ENCODE measurements around the gene SLC39A10. TPM values are rescaled to one million over a fixed set of nuclear protein-coding genes. Genes with fewer than 3 reads are reported as not detected.
"Not testable (repeated sequence)": the region's sequence is repeated elsewhere in the genome, so short reads cannot be mapped to it uniquely, and the experiment has no call there.

Gene SLC39A10
- total and polyA plus RNA-seq, 10 of the 15 experiments (the other 5 are each of a cell fraction or from before 2014, with no cell fraction given), result 2.0 to 23.6 (median 7.9) TPM

DNA sequence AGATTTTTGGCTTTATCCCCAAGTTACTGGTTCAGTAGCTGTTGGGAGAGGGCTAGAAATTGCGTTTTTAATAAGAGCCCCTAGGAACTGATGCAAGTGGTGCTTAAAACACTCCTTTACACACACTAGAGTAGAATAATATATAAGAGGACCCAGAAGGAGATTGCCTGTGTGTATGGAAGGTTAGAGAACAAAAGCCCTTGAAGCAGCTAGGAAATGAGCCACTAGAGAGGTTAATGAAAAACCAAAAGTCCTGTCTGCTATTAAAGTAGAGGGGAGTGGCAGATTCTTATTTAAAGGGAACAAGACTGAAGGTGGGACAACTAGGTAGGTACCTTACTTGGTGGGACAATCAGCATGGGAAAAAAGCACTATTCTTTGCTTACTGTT is 14.4 kb upstream of the SLC39A10 start (continued):
- TF ChIP-seq, protein P1, sequence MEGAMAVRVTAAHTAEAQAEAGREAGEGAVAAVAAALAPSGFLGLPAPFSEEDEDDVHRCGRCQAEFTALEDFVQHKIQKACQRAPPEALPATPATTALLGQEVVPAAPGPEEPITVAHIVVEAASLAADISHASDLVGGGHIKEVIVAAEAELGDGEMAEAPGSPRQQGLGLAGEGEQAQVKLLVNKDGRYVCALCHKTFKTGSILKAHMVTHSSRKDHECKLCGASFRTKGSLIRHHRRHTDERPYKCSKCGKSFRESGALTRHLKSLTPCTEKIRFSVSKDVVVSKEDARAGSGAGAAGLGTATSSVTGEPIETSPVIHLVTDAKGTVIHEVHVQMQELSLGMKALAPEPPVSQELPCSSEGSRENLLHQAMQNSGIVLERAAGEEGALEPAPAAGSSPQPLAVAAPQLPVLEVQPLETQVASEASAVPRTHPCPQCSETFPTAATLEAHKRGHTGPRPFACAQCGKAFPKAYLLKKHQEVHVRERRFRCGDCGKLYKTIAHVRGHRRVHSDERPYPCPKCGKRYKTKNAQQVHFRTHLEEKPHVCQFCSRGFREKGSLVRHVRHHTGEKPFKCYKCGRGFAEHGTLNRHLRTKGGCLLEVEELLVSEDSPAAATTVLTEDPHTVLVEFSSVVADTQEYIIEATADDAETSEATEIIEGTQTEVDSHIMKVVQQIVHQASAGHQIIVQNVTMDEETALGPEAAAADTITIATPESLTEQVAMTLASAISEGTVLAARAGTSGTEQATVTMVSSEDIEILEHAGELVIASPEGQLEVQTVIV (IDR thresholded peaks at IDR 0.05; ENCODE audit: borderline replicate concordance, partially characterized antibody), result no peak
- TF ChIP-seq SMAD5 (IDR thresholded peaks at IDR 0.05; ENCODE audit: low read depth) (no peak), SMAD1 (IDR thresholded peaks at IDR 0.05; ENCODE audit: low read depth, partially characterized antibody) (no peak), ZNF207 (IDR thresholded peaks at IDR 0.05; ENCODE audit: borderline replicate concordance) (no peak)

DNA sequence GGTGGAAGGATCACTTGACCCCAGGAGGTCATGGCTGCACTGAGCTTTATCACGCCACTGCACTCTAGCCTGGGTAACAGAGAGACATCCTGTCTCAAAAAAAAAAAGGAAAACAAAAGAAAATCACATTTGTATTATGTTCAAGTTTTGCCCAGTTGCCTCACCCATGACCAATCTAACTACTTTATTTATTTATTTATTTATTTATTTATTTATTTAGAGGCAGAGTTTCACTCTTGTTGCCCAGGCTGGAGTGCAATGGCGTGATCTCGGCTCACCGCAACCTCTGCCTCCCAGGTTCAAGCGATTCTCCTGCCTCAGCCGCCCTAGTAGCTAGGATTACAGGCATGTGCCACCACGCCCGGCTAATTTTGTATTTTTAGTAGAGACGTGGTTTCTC is 12.3 kb upstream of the SLC39A10 start:
- CTCF ChIA-PET, result interaction anchor here (3.1 kb wide), 1 partner anchor 15 kb away, joined by 21 read pairs; no protein-coding TSS in a partner anchor
- in situ Hi-C loops (cut with MboI), result not testable (repeated sequence)

More for the DNA sequence above, 12.3 kb upstream of the SLC39A10 start:
- 84% methylated on average over 9 of the region's 9 CpGs for WGBS (ENCODE audit: insufficient coverage, insufficient replicate concordance, low lambda C conversion rate, missing lambda C conversion rate)
- H3K4me3 ChIP-seq; H4K20me1 ChIP-seq (ENCODE audit: control insufficient read depth, insufficient read depth); DNase-seq (ENCODE audit: low read depth, low spot score); H3K79me2 ChIP-seq (ENCODE audit: control insufficient read depth, insufficient read depth, low read length); H3K27me3 ChIP-seq (replicated peaks in 1 of 2; ENCODE audit: control insufficient read depth in 2 of 2, insufficient read depth in 2 of 2, low read length in 1 of 2); H2AFZ ChIP-seq (ENCODE audit: control insufficient read depth, low read depth, low read length); intact Hi-C loops (cut with micrococcal nuclease; ENCODE audit: unreplicated experiment); ATAC-seq; H3K4me2 ChIP-seq (ENCODE audit: control insufficient read depth, insufficient read depth); H3K27ac ChIP-seq (ENCODE audit: control insufficient read depth, insufficient read depth); FAIRE-seq; H3K9ac ChIP-seq (ENCODE audit: control insufficient read depth, insufficient read depth, low read length); RAD21 ChIA-PET (ENCODE audit: unreplicated experiment); BruUV-seq (replicated peaks); H3K9me3 ChIP-seq (replicated peaks; ENCODE audit: control insufficient read depth, insufficient read depth, low read length); H3K36me3 ChIP-seq (ENCODE audit: control insufficient read depth in 2 of 2, insufficient read depth in 2 of 2, low read length in 1 of 2): not testable (repeated sequence)
- SMC1A ChIA-PET (ENCODE audit: uncharacterized antibody, unreplicated experiment), result interaction anchor here (1.4 to 6.9 kb wide), 6 partner anchors 12 to 109 kb away, joined by 3 to 61 read pairs (median 10); partner anchors contain the start of gene SLC39A10
- POLR2A ChIA-PET, result interaction anchor here (1.2 kb wide), 1 partner anchor 617 kb away, joined by 3 read pairs; no protein-coding TSS in a partner anchor
- H3K4me1 ChIP-seq (ENCODE audit: control insufficient read depth, insufficient read depth, low read length), result peaks cover 12% of the 10 kb centered on the region

All from GM12878 (cell line).